Measurements from ENCODE around the gene C1orf210. TPM values are rescaled to one million over a fixed set of nuclear protein-coding genes. Genes with fewer than 3 reads are reported as not detected.

Gene C1orf210
- total RNA-seq, 1 experiment from 2014 or later = 7.6 TPM

DNA sequence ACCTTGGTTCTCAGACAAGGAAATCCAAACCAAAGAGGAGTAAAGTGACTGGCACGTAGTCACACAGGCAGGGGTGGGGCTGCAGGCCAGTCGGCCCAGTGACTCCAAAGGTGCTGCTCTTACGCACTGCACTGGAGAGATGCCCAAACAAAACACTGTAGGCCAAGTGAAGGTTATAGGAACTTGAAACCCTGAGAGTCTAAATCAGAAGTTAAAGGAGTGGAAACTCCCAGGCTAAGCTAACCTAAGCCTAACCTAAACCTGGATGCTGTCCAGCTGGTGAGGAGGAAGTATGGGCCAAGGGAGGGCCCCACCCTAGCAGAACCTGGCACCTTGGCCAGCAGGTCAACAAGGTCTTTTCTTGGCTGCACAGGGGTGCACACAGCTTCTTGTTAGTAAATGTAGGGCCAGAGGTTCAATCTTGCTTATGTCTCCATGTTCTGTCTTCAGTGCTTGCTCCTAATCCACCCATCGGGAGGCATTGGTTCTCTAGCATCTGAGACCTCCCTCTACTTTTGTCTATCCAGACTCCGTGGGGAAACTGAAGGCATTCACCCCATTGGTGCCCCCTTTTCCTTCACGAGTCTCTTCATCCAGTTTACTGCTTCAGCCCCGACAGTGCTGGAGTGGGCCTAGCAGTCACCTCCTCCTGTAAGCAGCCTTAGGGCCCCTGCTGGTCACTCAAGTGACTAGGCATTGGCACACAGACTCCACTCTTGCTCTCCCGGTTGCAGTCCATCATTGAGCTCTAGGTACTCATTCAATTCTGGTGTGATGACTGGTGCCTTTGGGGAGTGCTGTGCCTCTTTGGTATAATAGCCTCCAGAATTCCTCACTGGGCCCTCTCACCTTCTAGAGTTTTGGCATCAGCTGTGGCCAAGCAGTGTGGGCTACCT is 28.5 kb downstream of the C1orf210 start:
- H3K79me2 ChIP-seq (ENCODE audit: insufficient read depth, low read length) = no peaks in the 10 kb centered on the region
- DNase-seq (ENCODE audit: low read depth, low spot score) (no peak), ATAC-seq (no peak)
- intact Hi-C loops (cut with micrococcal nuclease) = no loop called here
- H4K20me1 ChIP-seq (ENCODE audit: insufficient read depth) = no peaks in the 10 kb centered on the region
- ChIA-PET POLR2A (no interaction called here), CTCF (no interaction called here), RAD21 (ENCODE audit: low non-redundant PET in 1 of 2, low total read pairs in 2 of 2, uncharacterized antibody in 2 of 2, unreplicated experiment in 2 of 2) (no interaction called here)
- no TSS peak for BruUV-seq (replicated peaks)
- no peaks in the 10 kb centered on the region; a peak in 2 of 4 replicates for H3K9me3 ChIP-seq (ENCODE audit: control insufficient read depth in 1 of 2, insufficient read depth in 1 of 2, low read depth in 1 of 2, low read length in 2 of 2)
- H3K4me2 ChIP-seq (ENCODE audit: low read length) = no peak overlapping the region
- H3K4me1 ChIP-seq (ENCODE audit: control insufficient read depth in 1 of 2, insufficient read depth in 2 of 2, low read length in 2 of 2) = no peaks in the 10 kb centered on the region
- no peaks in the 10 kb centered on the region for H3K9me2 ChIP-seq (ENCODE audit: insufficient read depth)
- TF ChIP-seq SP1 (IDR thresholded peaks at IDR 0.05; ENCODE audit: low read depth) (0 out of 2 replicates have a peak, but pooled peaks have one; percentile 12), TCF7L2 (IDR thresholded peaks at IDR 0.05; ENCODE audit: borderline replicate concordance, extremely low read depth, insufficient read depth, insufficient read length) (no peak), RAD21 (IDR thresholded peaks at IDR 0.05; ENCODE audit: low read depth) (no peak)
- TF ChIP-seq, protein P1, sequence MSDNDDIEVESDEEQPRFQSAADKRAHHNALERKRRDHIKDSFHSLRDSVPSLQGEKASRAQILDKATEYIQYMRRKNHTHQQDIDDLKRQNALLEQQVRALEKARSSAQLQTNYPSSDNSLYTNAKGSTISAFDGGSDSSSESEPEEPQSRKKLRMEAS (IDR thresholded peaks at IDR 0.05) = peak; percentile 23; the same call in 1 of the 2 replicates
- no peak overlapping the region for H3K27ac ChIP-seq (ENCODE audit: low read depth, low read length)
- H2AFZ ChIP-seq (ENCODE audit: low read depth, low read length, poor library complexity, severe bottlenecking) = no peak overlapping the region
- H3K9ac ChIP-seq (ENCODE audit: low read length) = no peak overlapping the region
- H3K27me3 ChIP-seq (ENCODE audit: insufficient read depth, low read length) = no peaks in the 10 kb centered on the region
- no peaks in the 10 kb centered on the region for H3K36me3 ChIP-seq (ENCODE audit: control insufficient read depth in 1 of 2, insufficient read depth in 2 of 2, low read length in 2 of 2)
- no peak overlapping the region for H3K4me3 ChIP-seq (replicated peaks in 1 of 2; ENCODE audit: low read depth in 1 of 2, low read length in 2 of 2)

DNA sequence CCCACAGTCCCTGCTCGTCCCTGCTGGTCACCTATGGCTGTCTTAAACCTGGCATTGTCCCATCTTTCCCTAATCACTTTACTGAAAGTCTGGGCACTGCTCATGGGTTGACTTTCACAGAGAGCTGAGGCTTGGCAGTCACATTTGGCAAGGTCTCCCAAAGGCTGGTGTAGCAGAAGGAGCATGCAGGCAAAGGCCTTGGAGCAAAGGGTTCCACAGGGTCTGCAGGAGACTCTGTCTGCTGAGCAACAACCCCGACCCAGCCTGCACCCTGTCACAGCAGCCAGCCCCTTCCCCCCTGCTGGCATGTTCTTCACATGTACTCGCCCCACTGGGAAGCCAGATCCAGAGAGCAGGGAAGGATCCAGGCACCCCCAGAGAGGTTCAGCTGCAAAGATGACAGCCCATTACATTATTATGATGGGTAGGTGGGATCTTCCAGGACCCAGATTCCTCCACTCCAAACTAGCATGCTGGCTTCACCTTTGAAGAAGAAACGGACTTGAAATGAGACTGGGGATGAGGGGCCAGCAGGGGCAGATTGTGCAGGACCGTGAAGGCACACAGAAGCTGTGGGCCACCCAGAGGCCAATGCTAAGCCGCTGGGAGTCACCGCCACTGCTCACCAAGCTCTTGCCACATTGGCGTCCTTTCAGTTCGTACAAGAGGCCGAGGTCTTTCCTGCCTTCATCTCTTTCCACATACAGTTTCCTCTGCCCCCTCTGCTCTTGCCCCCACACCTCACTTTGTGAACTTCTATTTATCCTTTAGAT is 29.8 kb downstream of the C1orf210 start:
- POLR2A ChIA-PET = no interaction called here
- no peak overlapping the region for H3K4me2 ChIP-seq (ENCODE audit: low read length)
- H2AFZ ChIP-seq (ENCODE audit: low read depth, low read length, poor library complexity, severe bottlenecking) = no peak overlapping the region
- TF ChIP-seq EGR1 (IDR thresholded peaks at IDR 0.05; ENCODE audit: low read depth) (no peak), ZNF274 (IDR thresholded peaks at IDR 0.05; ENCODE audit: low read depth, low read length) (no peak), TCF7L2 (IDR thresholded peaks at IDR 0.05; ENCODE audit: borderline replicate concordance, extremely low read depth, insufficient read depth, insufficient read length) (no peak), POLR2AphosphoS5 (IDR thresholded peaks at IDR 0.05; ENCODE audit: low read depth, low read length) (no peak), SIN3A (IDR thresholded peaks at IDR 0.05; ENCODE audit: low read depth) (no peak), ZFX (IDR thresholded peaks at IDR 0.05) (no peak), SP1 (IDR thresholded peaks at IDR 0.05; ENCODE audit: low read depth) (no peak)
- TF ChIP-seq, protein P2, sequence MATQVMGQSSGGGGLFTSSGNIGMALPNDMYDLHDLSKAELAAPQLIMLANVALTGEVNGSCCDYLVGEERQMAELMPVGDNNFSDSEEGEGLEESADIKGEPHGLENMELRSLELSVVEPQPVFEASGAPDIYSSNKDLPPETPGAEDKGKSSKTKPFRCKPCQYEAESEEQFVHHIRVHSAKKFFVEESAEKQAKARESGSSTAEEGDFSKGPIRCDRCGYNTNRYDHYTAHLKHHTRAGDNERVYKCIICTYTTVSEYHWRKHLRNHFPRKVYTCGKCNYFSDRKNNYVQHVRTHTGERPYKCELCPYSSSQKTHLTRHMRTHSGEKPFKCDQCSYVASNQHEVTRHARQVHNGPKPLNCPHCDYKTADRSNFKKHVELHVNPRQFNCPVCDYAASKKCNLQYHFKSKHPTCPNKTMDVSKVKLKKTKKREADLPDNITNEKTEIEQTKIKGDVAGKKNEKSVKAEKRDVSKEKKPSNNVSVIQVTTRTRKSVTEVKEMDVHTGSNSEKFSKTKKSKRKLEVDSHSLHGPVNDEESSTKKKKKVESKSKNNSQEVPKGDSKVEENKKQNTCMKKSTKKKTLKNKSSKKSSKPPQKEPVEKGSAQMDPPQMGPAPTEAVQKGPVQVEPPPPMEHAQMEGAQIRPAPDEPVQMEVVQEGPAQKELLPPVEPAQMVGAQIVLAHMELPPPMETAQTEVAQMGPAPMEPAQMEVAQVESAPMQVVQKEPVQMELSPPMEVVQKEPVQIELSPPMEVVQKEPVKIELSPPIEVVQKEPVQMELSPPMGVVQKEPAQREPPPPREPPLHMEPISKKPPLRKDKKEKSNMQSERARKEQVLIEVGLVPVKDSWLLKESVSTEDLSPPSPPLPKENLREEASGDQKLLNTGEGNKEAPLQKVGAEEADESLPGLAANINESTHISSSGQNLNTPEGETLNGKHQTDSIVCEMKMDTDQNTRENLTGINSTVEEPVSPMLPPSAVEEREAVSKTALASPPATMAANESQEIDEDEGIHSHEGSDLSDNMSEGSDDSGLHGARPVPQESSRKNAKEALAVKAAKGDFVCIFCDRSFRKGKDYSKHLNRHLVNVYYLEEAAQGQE (IDR thresholded peaks at IDR 0.05; ENCODE audit: low read depth) = no peak
- TF ChIP-seq, protein P3, sequence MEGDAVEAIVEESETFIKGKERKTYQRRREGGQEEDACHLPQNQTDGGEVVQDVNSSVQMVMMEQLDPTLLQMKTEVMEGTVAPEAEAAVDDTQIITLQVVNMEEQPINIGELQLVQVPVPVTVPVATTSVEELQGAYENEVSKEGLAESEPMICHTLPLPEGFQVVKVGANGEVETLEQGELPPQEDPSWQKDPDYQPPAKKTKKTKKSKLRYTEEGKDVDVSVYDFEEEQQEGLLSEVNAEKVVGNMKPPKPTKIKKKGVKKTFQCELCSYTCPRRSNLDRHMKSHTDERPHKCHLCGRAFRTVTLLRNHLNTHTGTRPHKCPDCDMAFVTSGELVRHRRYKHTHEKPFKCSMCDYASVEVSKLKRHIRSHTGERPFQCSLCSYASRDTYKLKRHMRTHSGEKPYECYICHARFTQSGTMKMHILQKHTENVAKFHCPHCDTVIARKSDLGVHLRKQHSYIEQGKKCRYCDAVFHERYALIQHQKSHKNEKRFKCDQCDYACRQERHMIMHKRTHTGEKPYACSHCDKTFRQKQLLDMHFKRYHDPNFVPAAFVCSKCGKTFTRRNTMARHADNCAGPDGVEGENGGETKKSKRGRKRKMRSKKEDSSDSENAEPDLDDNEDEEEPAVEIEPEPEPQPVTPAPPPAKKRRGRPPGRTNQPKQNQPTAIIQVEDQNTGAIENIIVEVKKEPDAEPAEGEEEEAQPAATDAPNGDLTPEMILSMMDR (IDR thresholded peaks at IDR 0.05 in 2 of 3, conservative IDR thresholded peaks at IDR 0.05 in 1 of 3; ENCODE audit: borderline replicate concordance in 1 of 3, insufficient read depth in 1 of 3, low read depth in 2 of 3, low read length in 2 of 3) = no peak

More for the DNA sequence above, 29.8 kb downstream of the C1orf210 start:
- no peaks in the 10 kb centered on the region for H3K36me3 ChIP-seq (ENCODE audit: control insufficient read depth in 1 of 2, insufficient read depth in 2 of 2, low read length in 2 of 2)
- H3K9me3 ChIP-seq (ENCODE audit: control insufficient read depth in 1 of 2, insufficient read depth in 1 of 2, low read depth in 1 of 2, low read length in 2 of 2) = peaks cover 0 to 6% of the 10 kb centered on the region in 2 experiments; a peak in 2 of 4 replicates
- H3K4me3 ChIP-seq (replicated peaks in 1 of 2; ENCODE audit: low read depth in 1 of 2, low read length in 2 of 2) = no peak overlapping the region
- no peaks in the 10 kb centered on the region for H4K20me1 ChIP-seq (ENCODE audit: insufficient read depth)
- H3K4me1 ChIP-seq (ENCODE audit: control insufficient read depth in 1 of 2, insufficient read depth in 2 of 2, low read length in 2 of 2) = no peaks in the 10 kb centered on the region
- intact Hi-C loops (cut with micrococcal nuclease) = no loop called here
- H3K27ac ChIP-seq (ENCODE audit: low read depth, low read length) = no peak overlapping the region
- no peak for ATAC-seq
- DNase-seq (ENCODE audit: low read depth, low spot score) = no peak
- RAD21 ChIA-PET (ENCODE audit: low non-redundant PET in 1 of 2, low total read pairs in 2 of 2, uncharacterized antibody in 2 of 2, unreplicated experiment in 2 of 2) = no interaction called here
- H3K27me3 ChIP-seq (ENCODE audit: insufficient read depth, low read length) = no peaks in the 10 kb centered on the region
- H3K9me2 ChIP-seq (ENCODE audit: insufficient read depth) = no peaks in the 10 kb centered on the region
- BruUV-seq (replicated peaks) = no TSS peak
- CTCF ChIA-PET = no interaction called here
- no peaks in the 10 kb centered on the region for H3K79me2 ChIP-seq (ENCODE audit: insufficient read depth, low read length)
- H3K9ac ChIP-seq (ENCODE audit: low read length) = no peak overlapping the region
